GM19397 (cell line): Measurements from ENCODE around the gene GPRIN3.

Experiments
- ATAC-seq: cut with Tn5 transposase; IDR thresholded peaks from one replicate; pipeline ENCODE4 v1.9.1; 2021; ENCODE audit warnings: mild to moderate bottlenecking, moderate library complexity; ENCODE audit not compliant: unreplicated experiment

Gene GPRIN3

GRCh38 chr4:89294573-89295269 lies 12.9 kb downstream of the GPRIN3 start:
- ATAC-seq = peak; percentile 68

GRCh38 chr4:89293299-89293698 lies 14.3 kb downstream of the GPRIN3 start:
- ATAC-seq = no peak

GRCh38 chr4:89290727-89291516 lies 16.7 kb downstream of the GPRIN3 start:
- ATAC-seq = no peak

GRCh38 chr4:89289312-89289711 lies 18.3 kb downstream of the GPRIN3 start:
- ATAC-seq = no peak

- ATAC-seq = no peak
Measured at GRCh38 chr4:89288430-89288829, 19.2 kb downstream of the GPRIN3 start.

- no peak for ATAC-seq
Measured at GRCh38 chr4:89287945-89288344, 19.7 kb downstream of the GPRIN3 start.

- ATAC-seq = no peak
Measured at GRCh38 chr4:89285745-89286144, 21.9 kb downstream of the GPRIN3 start.

- no peak for ATAC-seq
Measured at GRCh38 chr4:89284828-89285227, 22.8 kb downstream of the GPRIN3 start.

- no peak for ATAC-seq
Measured at GRCh38 chr4:89284020-89284424, 23.6 kb downstream of the GPRIN3 start.

- no peak for ATAC-seq
Measured at GRCh38 chr4:89283226-89284009, 24.2 kb downstream of the GPRIN3 start.

GRCh38 chr4:89279385-89279784 lies 28.2 kb downstream of the GPRIN3 start:
- no peak for ATAC-seq

- ATAC-seq = no peak
Measured at GRCh38 chr4:89277412-89277811, 30.2 kb downstream of the GPRIN3 start.

GRCh38 chr4:89276296-89276695 lies 31.3 kb downstream of the GPRIN3 start:
- no peak for ATAC-seq

GRCh38 chr4:89275587-89275986 lies 32.0 kb downstream of the GPRIN3 start:
- no peak for ATAC-seq

- no peak for ATAC-seq
Measured at GRCh38 chr4:89273741-89274141, 33.9 kb downstream of the GPRIN3 start.

- ATAC-seq = no peak
Measured at GRCh38 chr4:89270792-89271191, 36.8 kb downstream of the GPRIN3 start.

GRCh38 chr4:89269121-89269666 lies 38.4 kb downstream of the GPRIN3 start:
- no peak for ATAC-seq

- ATAC-seq = no peak
Measured at GRCh38 chr4:89268679-89269078, 38.9 kb downstream of the GPRIN3 start.

GRCh38 chr4:89267846-89268245 lies 39.8 kb downstream of the GPRIN3 start:
- ATAC-seq = no peak

GRCh38 chr4:89267392-89267791 lies 40.2 kb downstream of the GPRIN3 start:
- ATAC-seq = no peak

GRCh38 chr4:89266128-89266527 lies 41.5 kb downstream of the GPRIN3 start:
- ATAC-seq = no peak
